HG03103 (cell line): ENCODE results near the gene IL1F10.

Experiments
- ATAC-seq: cut with Tn5 transposase; IDR thresholded peaks from one replicate; pipeline ENCODE4 v1.9.1; 2021; ENCODE audit warnings: low read depth; ENCODE audit not compliant: unreplicated experiment

The IL1F10 gene

DNA sequence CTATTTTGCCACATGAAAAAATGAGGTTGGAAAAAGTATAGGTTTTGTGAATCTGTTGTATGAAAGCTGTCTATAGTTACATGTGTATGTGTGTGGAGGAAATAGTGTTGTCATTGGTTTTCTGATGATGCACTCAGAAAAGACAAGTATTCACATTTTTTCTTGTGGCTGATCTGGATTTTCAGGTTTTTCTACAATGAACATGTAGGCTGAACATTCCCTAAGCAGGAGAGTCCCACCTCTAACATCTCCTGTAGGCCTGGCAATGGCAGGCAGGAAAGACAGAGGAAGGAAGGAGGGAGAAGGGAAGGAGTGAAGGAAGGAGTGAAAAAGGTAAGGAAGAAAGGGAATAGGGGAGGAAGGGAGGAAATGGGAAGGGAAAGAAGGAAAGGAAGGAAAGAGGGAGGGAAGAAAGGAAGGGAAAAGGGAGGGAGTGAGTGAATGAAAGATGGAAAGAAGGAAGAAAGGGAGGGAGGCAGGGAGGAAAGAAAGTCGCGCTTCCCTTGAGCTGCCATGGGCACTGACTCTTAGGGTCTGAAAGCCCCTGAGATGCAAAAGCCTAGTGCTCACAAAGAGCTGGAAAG, 9.3 kb upstream of the IL1F10 start:
- no peak for ATAC-seq

DNA sequence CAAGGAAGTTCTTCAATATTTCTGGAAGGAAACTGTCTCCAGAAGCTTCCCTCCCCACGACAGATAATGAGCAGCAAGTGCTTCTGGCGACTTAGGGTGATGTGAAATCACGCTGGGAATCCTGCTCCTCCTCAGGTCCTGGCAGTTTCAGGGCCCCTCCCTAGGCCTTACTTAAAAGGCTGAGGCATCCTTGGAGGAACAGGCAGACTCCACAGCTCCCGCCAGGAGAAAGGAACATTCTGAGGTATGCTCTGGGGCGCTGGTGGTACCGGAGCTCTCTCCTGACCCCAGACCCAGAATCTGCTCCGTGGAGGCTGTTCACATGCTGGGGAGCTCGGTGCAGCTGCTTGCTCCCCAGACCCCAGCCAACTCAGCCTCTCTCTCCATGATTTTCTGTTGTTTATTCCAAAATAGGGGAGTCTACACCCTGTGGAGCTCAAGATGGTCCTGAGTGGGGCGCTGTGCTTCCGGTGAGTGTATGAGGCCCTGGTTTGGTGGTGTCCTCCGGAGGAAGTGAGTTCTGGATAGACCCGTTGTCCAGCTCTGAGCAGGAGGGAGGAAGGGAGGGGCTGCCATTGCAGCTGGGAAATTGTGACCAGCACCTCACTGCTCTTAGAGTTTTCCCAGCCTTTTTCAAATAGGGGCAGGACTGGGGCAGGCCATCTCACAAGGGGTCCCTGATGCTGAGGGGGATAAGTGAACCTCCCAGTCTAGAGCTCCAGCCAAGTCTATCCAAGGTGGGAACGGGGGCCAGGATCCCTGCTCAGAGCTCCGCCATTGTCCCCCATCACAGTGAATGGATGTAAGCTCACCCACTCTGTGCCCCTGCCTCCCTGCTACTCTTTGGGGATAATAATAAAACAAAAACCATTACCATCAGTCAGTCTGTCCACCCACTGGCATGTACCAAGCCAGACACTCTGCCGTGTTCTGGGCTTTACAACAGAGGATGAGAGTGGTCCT, 8.5 kb upstream of the IL1F10 start, which contains the start of gene IL36RN:
Gene IL36RN, plus strand, starts transcription at position 201 of the 963 bp plus-strand sequence. Its CDS starts 241 bp downstream, at position 442.
- no peak for ATAC-seq

DNA sequence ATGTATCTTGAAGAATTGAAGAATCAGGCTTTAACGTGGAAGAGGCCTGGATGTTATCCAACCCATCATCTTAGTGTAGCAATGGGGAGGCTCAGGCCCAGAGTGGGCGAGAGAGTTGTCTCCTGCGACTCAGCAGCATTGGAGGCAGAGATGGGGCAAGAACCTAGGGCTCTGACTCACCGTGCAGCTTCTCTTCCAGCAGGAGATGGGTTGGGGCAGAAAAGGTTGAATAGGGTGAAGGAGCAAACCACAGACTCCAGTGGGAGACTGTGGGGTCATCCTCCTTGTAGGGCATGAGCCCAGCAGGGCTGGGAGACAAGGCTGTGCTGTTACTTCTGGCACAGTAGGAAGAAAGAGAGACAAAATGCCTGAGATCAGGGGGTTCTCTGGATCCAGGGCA, 7.4 kb upstream of the IL1F10 start:
- ATAC-seq: no peak

DNA sequence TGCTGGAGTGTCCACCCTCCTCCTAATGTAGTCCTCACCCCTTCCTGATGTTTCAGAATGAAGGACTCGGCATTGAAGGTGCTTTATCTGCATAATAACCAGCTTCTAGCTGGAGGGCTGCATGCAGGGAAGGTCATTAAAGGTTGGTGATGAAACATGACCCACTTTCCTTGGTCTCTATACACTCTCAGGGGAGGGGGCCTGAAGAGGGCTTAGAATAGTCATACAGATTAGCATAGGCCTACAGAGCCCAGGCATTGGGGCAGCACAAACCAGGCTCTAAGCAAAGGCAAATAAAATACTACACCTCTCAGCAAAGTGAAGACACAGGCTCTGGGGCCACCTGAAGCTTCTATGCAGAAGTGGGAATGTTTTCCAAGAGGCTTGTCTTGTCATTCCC, 7.0 kb upstream of the IL1F10 start:
- ATAC-seq: no peak

DNA sequence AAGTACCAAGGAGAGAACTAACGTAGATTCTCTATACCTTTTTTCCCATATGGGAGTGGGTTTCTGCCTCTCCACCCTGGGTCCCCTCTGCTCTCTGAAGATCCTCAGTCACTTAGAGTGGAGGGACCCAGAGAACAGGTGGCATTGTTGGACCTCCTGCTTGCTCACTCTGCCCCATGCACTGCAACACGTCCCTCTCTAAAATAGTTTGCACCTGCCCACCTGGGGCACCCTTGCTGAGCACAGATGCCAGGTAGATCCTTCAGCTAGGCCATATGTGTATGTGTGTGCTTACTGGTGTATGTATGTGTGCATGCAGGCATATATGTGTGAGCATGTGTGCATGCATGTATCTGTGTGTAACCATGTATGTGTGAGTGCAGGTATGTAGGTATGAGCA, 6.5 kb upstream of the IL1F10 start:
- ATAC-seq: no peak

DNA sequence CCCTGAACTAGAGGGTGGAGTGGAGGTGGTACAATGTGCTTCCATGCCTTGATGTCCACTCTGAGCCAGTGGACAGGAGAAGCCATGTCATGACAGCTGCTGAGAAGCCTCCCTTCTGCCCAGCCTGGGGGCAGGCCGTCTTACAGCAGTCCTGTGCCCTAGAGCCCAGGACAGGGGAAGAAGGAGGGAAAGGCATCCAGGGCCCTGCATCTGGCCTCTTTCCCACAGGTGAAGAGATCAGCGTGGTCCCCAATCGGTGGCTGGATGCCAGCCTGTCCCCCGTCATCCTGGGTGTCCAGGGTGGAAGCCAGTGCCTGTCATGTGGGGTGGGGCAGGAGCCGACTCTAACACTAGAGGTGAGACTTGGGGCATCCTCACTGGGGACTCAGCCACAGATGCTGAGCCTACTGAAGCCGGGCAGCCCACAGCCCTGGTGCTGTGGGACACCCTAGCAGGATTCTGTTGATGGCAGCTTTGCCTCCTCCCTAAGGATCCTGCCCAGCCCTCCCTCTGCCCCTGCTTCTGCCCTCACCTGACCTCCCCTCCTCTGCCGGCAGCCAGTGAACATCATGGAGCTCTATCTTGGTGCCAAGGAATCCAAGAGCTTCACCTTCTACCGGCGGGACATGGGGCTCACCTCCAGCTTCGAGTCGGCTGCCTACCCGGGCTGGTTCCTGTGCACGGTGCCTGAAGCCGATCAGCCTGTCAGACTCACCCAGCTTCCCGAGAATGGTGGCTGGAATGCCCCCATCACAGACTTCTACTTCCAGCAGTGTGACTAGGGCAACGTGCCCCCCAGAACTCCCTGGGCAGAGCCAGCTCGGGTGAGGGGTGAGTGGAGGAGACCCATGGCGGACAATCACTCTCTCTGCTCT, 5.6 kb upstream of the IL1F10 start:
- no peak for ATAC-seq

DNA sequence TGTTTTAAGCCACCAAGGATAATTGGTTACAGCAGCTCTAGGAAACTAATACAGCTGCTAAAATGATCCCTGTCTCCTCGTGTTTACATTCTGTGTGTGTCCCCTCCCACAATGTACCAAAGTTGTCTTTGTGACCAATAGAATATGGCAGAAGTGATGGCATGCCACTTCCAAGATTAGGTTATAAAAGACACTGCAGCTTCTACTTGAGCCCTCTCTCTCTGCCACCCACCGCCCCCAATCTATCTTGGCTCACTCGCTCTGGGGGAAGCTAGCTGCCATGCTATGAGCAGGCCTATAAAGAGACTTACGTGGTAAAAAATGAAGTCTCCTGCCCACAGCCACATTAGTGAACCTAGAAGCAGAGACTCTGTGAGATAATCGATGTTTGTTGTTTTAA, 3.5 kb upstream of the IL1F10 start:
- ATAC-seq: no peak

DNA sequence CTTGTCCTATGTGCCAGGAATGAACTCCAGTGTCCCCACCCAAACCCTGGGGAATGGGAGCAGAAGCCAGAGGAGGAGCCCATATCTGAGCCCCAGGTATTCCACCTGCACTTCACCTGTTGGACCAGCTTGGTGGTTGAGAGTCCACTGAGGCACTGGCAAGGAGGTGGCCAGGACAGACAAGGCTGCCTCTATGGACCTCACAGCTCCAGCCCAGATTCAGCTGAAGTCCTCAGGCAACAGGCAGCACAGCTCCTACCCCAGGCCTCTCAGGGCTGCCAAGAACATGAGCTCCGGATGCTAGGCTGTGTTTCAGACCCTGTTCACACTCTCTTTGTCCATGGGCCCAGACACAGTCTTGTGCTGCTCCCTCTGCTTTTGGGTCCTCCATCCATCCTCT, 2.9 kb upstream of the IL1F10 start:
- ATAC-seq: no peak

DNA sequence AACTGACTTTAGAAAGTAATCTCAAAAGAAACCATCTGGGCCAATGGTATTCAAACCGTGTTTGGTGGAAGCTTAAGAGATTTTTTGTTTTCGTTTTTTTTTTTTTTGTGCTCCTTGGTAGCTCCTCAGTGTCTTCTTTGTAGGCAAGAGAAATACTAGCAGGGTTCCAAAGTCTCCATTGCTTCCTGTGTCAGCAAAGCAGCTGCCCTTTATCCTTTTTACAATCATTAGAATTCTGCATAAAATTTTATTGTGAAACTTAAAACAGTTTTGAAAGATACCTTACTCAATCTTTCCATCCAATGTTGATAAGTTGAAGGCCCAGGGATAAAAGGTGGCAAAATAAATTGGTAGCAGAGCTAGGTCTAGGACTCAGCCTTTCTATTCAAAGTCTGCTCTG, 479 bp downstream of the IL1F10 start:
- ATAC-seq: no peak

DNA sequence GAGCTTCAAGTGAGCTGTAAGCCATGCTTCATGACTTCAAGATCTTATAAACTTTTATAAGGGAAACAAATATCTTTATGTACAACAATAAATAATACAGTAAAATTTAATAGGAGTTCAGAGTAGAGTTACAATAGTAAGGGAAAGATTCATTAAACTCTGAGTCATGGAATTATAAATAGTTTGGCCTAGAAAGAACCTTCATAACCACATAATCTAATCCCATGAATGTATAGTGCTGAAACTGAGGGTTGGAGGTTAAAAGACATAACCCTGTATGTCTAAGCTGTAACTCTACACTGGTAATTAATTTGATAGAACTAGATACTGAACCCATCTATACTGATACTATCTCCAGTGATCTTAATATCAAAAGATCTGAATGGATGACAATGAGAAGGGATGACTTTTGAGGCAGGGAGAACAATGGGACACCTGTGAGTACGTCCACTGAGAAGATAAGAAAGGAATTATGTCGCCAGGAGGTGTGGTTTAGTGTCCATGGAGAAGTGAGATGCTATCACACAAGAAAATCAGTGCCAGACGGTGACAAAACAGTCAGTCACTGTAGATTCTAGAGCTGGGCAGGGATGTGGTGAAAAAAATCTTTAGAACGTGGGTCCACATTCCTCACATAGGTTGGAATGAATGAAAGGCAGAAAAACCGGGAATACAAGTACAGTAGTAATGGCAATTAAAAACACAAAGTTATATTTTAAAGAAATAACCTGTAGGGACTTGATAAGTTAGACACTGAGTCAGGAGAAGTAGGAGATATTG, 1.1 kb downstream of the IL1F10 start:
- ATAC-seq: no peak

DNA sequence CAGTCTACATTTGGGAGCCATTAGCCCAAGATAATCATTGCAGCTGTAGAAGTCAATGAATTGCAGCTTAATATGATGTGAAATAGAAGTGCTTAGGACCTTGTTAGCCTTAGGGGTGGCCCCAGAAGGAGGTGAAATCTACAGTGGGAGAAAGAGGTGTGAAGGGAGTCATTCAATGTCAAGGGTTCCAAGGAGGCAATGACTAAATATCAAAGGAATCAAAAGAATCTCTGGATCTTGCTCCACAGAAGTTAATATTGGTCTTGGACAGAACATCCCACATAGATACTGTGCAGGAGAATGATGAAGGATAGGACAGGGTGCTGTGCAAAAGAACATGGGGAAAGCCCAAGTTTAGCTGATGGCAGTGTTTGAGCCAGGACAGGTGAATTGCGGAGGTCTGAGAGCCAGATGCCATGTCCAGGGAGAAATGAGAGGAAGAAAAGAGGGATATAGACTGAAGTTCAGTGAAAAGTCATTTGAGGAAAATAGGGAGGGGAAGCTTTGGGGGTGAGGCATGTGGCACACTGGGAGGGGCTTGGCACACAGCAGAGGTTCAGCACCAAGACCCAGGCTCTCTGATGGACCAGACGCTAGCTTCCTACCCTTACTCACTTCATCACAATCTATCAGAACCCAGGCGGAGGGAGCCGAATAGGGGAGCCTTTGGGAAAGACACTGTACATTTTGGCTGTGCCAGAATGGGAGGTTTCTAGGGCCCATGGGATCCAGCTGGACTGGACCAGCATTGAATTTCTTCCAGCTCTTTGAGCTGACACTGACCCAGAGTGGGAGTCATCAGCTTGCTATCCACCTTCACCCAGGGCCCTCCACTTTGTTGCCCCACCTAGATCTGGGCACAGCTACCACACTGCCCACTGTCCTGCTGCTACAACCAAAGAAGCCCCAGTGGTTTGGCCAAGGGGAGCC, 2.2 kb downstream of the IL1F10 start:
- ATAC-seq: no peak

DNA sequence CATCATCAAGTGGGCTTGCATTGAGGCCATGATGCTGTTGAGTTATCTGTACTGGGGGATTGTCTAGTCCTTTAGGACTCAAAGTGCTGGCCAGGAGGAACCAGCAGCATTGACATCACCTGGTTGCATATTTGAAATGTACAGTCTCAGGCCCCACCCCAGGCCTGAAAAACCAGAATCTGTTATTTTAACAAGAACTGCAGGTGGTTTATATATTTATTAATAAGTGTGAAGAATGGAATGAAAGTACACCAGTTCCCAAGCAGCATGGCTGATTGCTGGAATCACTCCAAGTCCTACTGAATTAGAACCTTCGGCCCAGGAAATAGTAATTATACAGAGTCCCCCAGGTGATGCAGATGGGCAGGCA, 2.8 kb downstream of the IL1F10 start:
- no peak for ATAC-seq

DNA sequence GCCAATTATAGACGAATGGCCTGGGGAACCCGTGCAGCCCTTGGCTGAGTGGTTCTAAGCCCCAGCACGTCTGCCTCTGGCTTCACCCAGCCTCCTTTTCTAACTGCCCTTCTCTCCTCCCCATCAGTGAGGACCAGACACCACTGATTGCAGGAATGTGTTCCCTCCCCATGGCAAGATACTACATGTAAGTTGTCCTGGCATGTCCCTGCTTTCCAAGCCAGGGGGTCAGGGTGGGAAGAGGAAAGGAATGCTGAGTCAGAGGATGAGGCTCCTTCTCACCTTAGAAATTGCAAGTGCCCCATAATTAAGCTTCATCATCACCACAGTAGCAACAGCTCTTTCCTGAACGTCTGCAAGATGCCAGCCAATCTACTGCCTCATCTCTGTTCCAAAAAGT, 4.8 kb downstream of the IL1F10 start:
- no peak for ATAC-seq

DNA sequence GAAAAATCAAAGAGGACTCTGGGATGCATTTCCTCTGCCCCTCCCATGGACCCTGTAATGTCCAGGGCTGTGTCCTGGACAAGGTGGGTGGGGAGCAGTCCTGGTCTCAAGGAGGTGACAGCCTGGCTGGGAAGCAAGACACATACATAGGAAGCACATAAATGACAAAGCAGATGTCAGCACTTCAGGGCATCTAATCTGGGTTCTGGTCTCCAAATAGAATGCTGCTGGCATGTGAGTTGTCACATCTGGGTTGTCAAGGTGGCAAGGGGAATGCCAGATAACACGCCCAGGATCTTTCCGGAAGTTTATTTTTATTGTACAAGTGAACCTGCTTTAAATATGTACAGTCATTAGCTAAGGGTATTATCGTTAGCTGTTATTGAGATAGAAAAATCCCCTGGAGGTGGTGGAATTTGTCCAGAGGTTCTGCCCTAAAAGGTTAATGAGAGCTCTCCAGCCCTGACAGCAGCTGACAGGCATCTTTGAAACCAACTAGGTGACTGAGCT, 5.6 kb downstream of the IL1F10 start:
- no peak for ATAC-seq

DNA sequence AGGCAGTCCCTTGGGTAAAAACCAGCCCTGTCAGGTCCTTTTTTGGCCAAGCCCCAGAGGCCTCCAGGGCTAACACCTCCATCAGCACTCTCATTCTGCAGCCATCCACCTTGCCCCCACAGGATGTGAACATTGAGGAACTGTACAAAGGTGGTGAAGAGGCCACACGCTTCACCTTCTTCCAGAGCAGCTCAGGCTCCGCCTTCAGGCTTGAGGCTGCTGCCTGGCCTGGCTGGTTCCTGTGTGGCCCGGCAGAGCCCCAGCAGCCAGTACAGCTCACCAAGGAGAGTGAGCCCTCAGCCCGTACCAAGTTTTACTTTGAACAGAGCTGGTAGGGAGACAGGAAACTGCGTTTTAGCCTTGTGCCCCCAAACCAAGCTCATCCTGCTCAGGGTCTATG, 7.3 kb downstream of the IL1F10 start:
- no peak for ATAC-seq

DNA sequence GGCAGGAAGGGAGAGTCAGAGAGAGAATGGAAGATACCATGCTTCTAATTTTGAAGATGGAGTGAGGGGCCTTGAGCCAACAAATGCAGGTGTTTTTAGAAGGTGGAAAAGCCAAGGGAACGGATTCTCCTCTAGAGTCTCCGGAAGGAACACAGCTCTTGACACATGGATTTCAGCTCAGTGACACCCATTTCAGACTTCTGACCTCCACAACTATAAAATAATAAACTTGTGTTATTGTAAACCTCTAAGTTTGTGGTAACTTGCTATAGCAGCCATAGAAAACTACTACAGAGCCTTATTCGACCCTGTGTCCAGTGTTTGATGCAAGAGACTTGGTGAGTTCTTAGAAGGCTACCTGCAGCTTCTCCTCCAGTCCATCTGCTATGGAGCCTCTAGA, 7.8 kb downstream of the IL1F10 start:
- ATAC-seq: no peak

DNA sequence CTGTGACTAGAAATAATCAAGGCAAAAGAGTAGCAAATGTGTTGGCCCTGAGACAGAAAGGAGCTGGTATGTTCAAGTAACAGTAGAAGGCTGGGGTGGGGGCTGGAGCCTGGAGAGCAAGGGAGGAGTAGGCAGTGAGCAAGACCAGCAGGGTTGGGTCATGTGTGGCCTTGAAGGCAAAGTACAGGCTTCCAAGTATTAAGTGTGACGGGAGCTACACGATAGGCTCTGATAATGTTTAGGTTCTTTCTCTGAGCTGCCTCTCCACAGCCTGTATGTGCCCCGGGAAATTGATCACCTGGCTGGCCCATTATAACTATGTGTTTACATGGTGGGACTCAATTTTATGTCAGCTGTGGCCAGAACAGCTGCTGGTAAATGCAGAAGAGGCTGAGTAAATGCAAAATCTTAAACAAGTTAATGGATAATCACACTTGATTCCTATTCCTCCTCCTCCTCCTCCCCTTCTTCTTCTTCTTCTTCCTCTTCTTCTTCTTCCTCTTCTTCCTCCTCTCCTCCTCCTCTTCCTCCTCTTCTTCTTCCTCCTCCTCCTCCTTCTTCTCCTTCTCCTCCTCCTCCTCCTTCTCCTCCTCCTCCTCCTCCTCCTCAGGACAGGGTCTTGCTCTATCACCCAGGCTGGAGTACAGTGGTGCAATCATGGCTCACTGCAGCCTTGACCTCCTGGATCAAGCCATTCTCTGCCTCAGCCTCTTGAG, 9.3 kb downstream of the IL1F10 start:
- ATAC-seq: no peak

DNA sequence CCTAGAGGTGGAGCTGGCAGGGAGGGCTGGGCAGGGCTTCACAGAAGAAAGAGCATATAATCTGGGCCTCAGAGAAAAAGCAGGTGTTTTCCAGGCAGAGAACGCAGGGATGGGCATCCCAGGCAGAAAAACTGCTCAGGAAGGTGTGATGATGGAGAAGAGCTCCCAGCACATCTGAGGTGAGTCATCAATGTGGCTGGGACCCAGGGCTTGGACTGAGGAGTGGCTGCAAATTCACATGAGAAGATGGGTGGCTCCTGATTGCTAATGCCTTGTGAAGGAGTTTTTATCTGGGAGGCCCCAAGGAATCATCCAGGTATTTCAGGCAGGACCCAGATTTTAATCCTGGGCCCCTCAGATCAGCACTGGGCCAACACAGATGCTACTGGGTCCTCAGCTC, 10.2 kb downstream of the IL1F10 start:
- no peak for ATAC-seq
